Upper lobe of left lung (tissue), 6 donors: Measurements from ENCODE around the gene PHGDH. TPM values are rescaled to one million over a fixed set of nuclear protein-coding genes. Genes with fewer than 3 reads are reported as not detected.

Experiments
- ATAC-seq, 2 donors: fragments of 200-7000 bp; cut with Tn5 transposase; one replicate each; pipeline ENCODE4 v1.9.1; 2022; ENCODE audit warnings: mild to moderate bottlenecking in 2 of 2, moderate library complexity in 2 of 2; ENCODE audit not compliant: low FRiP score in 2 of 2
- DNase-seq, 2 donors: peaks; one replicate each; pipeline ENCODE4 v3.0.0-alpha.2; 2019 to 2020
- H3K27ac ChIP-seq, 4 donors: fragments of 200-600 bp; sonication (generic); one replicate each; pipeline ENCODE4 v1.5.1; 2016 to 2019
- H3K27me3 ChIP-seq, 4 donors: fragments of 200-600 bp; sonication (generic); one replicate each; pipeline ENCODE4 v1.5.1; 2017 to 2019
- H3K36me3 ChIP-seq, 4 donors: fragments of 200-600 bp; sonication (generic); one replicate each; pipeline ENCODE4 v1.5.1; 2016 to 2019
- H3K4me1 ChIP-seq, 4 donors: fragments of 200-600 bp; sonication (generic); one replicate each; pipeline ENCODE4 v1.5.1; 2018 to 2019
- H3K4me3 ChIP-seq, 4 donors: fragments of 200-600 bp; sonication (generic); one replicate each; pipeline ENCODE4 v1.5.1; 2017 to 2019; ENCODE audit warnings: mild to moderate bottlenecking in 2 of 4, moderate library complexity in 1 of 4
- H3K9me3 ChIP-seq, 4 donors: fragments of 200-600 bp; sonication (generic); one replicate each; pipeline ENCODE4 v1.5.1; 2018 to 2019
- EP300 ChIP-seq, 4 donors: sonication (generic); formaldehyde crosslinking; IDR thresholded peaks; one replicate each; pipeline ENCODE4 v1.5.1; 2017; ENCODE audit warnings: antibody characterized with exemption in 4 of 4, control low read depth in 2 of 4
- POLR2A ChIP-seq, 4 donors: fragments of 450-650 bp; IDR thresholded peaks; one replicate each; pipeline ENCODE4 v1.5.1; 2016 to 2017; ENCODE audit warnings: antibody characterized with exemption in 4 of 4, mild to moderate bottlenecking in 2 of 4
- POLR2AphosphoS5 ChIP-seq, 2 donors: sonication (generic); formaldehyde crosslinking; IDR thresholded peaks; one replicate each; pipeline ENCODE4 v1.5.1; 2017; ENCODE audit warnings: antibody characterized with exemption in 2 of 2
- WGBS, 2 donors: methylation state at CpG; one replicate each; pipeline ENCODE4 v1.1.5; 2017 to 2018; 5-methylcytosine and 5-hydroxymethylcytosine counted together
- total RNA-seq, 6 donors: library from RNA; depleted of rRNA in 4 of 6; stranded (reverse); fragments of >200 nt in 4 of 6; gene quantifications; one replicate each; pipeline versions ENCODE4 v1.1.0 to v1.2.1, GENCODE V29; 2016 to 2021
- TF ChIP-seq, protein P1 (sequence below), 6 experiments: fragments of 450-650 bp in 4 of 6; fragments of 200-600 bp in 2 of 6; sonication (generic) in 2 of 6; IDR thresholded peaks; one replicate each; pipeline ENCODE4 v1.5.1; 2016 to 2019; ENCODE audit warnings: antibody characterized with exemption in 6 of 6
- donor health status: DM: no; HTN: no; CAD: no; lungs with moderate emphysema.
- donor health status: DM: no; HTN: yes; CAD: no; lungs with severe emphysema.

Gene PHGDH
- total RNA-seq, 6 donors from 2014 or later: 12.4 to 60.8 (median 21.7) TPM

DNA sequence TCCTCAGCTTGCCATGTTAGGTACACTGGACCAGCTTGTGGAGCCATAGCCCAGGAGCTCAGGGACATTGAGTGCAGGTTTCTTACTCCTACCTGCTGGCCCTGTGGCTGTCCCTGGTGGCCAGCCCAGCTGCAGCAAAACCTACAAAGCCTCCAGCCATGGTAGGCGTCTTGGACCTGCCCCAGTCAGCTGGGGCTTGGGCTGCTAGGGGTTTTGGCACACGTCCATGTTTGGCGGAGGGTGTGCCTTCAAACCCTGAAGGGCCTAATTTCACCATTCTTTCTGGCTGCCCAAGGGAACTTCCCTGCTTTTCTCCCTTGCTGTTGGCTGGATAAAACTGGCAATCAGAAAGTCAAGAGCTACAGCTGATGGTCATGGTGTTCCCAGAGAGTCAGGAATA, 31.6 kb downstream of the PHGDH start:
- no peak for DNase-seq
- Histone ChIP-seq H3K27ac (no peak overlapping the region), H3K27me3 (no peaks in the 10 kb centered on the region), H3K36me3 (no peaks in the 10 kb centered on the region), H3K4me1 (no peaks in the 10 kb centered on the region), H3K4me3 (no peak overlapping the region), H3K9me3 (no peaks in the 10 kb centered on the region)
- TF ChIP-seq POLR2A (IDR thresholded peaks at IDR 0.05): no peak
- TF ChIP-seq POLR2AphosphoS5 (IDR thresholded peaks at IDR 0.05): no peak
- TF ChIP-seq, protein P1, sequence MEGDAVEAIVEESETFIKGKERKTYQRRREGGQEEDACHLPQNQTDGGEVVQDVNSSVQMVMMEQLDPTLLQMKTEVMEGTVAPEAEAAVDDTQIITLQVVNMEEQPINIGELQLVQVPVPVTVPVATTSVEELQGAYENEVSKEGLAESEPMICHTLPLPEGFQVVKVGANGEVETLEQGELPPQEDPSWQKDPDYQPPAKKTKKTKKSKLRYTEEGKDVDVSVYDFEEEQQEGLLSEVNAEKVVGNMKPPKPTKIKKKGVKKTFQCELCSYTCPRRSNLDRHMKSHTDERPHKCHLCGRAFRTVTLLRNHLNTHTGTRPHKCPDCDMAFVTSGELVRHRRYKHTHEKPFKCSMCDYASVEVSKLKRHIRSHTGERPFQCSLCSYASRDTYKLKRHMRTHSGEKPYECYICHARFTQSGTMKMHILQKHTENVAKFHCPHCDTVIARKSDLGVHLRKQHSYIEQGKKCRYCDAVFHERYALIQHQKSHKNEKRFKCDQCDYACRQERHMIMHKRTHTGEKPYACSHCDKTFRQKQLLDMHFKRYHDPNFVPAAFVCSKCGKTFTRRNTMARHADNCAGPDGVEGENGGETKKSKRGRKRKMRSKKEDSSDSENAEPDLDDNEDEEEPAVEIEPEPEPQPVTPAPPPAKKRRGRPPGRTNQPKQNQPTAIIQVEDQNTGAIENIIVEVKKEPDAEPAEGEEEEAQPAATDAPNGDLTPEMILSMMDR (IDR thresholded peaks at IDR 0.05): no peak
- no peak for TF ChIP-seq EP300 (IDR thresholded peaks at IDR 0.05)
- WGBS, 2 donors: 55 to 72% methylated on average over 3 of the region's 3 CpGs
- ATAC-seq: no peak

DNA sequence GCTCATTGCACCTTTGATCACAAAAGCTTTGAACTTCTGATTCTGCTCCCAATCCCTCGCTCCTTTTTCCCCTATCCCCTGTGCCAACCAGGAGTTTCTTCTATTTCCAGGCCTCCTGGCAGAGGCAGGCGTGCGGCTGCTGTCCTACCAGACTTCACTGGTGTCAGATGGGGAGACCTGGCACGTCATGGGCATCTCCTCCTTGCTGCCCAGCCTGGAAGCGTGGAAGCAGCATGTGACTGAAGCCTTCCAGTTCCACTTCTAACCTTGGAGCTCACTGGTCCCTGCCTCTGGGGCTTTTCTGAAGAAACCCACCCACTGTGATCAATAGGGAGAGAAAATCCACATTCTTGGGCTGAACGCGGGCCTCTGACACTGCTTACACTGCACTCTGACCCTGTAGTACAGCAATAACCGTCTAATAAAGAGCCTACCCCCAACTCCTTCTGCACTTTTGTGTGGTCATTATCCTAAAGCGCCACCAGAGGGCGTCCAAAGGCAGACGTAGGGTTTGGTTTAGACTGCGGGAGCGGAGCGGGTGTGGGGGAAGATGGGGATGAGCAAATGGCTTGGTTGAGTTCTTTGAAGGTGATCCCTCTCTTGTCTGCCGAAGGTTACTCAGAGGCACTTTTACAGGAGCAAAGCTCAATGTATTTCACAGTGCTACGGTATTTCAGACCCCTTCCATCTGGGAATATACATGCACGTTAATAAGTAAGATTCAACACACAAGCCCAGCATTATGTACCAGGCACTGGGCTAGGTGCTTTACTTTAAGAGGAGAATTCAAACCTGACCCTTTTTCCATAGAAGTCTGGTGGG, 32.3 kb downstream of the PHGDH start:
- WGBS, 2 donors: 41 to 42% methylated on average over 17 of the region's 17 CpGs
- DNase-seq (peak in 1 of 2 donors; percentile 55), ATAC-seq (peak; percentile 65 to 83)
- TF ChIP-seq, protein P1 (IDR thresholded peaks at IDR 0.05): peak; percentile 63 to 71 (median 64)
- TF ChIP-seq EP300 (IDR thresholded peaks at IDR 0.05): no peak
- Histone ChIP-seq H3K4me1 (no peaks in the 10 kb centered on the region), H3K27ac (no peak overlapping the region), H3K36me3 (no peaks in the 10 kb centered on the region), H3K27me3 (no peaks in the 10 kb centered on the region), H3K9me3 (no peaks in the 10 kb centered on the region), H3K4me3 (no peak overlapping the region)

DNA sequence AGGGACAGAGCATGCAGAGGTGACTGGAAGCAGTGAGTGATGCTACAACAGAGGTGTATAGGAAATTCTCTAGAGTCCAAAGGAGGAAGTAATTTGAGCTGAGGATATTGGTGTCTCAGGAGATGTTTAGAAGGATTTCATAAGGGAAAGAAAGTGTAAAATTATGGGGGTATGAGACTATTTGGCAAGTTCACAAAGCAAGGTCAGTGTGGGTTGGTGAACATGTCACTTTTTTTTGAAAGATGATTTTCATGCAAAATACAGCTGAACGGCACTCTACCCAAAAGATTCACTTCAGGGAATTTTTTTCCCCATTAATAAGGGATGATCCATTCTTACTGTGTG, 32.8 kb downstream of the PHGDH start:
- WGBS, 2 donors: 88 to 90% methylated on average over 1 of the region's 1 CpG
- no peak for ATAC-seq
- Histone ChIP-seq H3K4me3 (no peak overlapping the region), H3K27me3 (no peaks in the 10 kb centered on the region), H3K9me3 (no peaks in the 10 kb centered on the region), H3K27ac (no peak overlapping the region), H3K4me1 (no peaks in the 10 kb centered on the region), H3K36me3 (no peaks in the 10 kb centered on the region)
- TF ChIP-seq POLR2AphosphoS5 (IDR thresholded peaks at IDR 0.05) (no peak), POLR2A (IDR thresholded peaks at IDR 0.05) (no peak), EP300 (IDR thresholded peaks at IDR 0.05) (no peak)
- TF ChIP-seq, protein P1 (IDR thresholded peaks at IDR 0.05): no peak
- no peak for DNase-seq

DNA sequence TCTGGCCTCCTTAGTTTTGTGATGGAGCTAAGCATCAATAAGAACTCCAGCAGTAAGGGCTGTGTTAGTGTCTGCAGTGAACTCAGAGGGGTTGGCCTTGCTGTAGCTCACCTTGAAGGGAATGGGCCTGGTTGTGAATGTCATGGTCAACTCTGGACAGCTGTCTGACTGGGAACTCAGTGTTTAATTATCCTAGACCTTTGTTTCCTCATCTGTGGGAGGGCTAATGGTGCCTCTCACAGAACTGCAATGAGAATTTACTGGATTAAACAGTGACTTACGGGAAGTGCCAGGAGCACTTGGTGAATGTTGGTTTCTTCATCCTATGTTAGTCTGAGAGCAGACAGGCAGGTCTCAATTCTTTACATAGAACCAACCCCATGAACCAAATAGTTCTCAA, 33.3 kb downstream of the PHGDH start:
- Histone ChIP-seq H3K9me3 (no peaks in the 10 kb centered on the region), H3K36me3 (no peaks in the 10 kb centered on the region), H3K27me3 (no peaks in the 10 kb centered on the region), H3K27ac (no peak overlapping the region), H3K4me3 (no peak overlapping the region), H3K4me1 (no peaks in the 10 kb centered on the region)
- no peak for DNase-seq
- TF ChIP-seq, protein P1 (IDR thresholded peaks at IDR 0.05): no peak
- TF ChIP-seq POLR2AphosphoS5 (IDR thresholded peaks at IDR 0.05) (no peak), EP300 (IDR thresholded peaks at IDR 0.05) (no peak), POLR2A (IDR thresholded peaks at IDR 0.05) (no peak)
- ATAC-seq: no peak
- WGBS, 2 donors: 81 to 83% methylated on average over 1 of the region's 1 CpG

DNA sequence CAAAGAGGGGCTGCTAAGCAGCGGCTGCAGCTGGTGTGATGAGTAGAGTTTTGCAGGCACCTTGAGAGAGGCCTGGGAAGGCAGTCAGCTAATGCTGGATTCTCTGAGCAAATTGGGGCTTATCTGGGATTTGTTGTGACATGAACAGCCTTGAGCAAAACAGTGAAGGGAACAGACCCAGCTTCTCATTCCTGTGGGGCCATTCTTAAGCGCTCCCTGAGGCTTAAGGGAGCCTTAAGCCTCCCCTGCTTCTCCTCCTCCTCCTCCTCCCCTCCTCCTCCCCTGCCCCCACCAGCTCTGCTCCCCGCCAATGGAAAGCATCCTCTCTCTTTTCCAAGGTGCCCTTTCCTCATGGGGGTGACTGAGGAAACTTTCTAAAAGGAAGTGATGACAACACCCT, 35.7 kb downstream of the PHGDH start:
- ATAC-seq (no peak), DNase-seq (no peak)
- Histone ChIP-seq H3K4me1 (no peaks in the 10 kb centered on the region), H3K4me3 (no peak overlapping the region), H3K36me3 (no peaks in the 10 kb centered on the region), H3K9me3 (no peaks in the 10 kb centered on the region), H3K27me3 (no peaks in the 10 kb centered on the region), H3K27ac (no peak overlapping the region)
- no peak for TF ChIP-seq EP300 (IDR thresholded peaks at IDR 0.05)
- TF ChIP-seq, protein P1 (IDR thresholded peaks at IDR 0.05): no peak
- no peak for TF ChIP-seq POLR2AphosphoS5 (IDR thresholded peaks at IDR 0.05)
- TF ChIP-seq POLR2A (IDR thresholded peaks at IDR 0.05): no peak
- 64 to 86% methylated on average over 2 to 3 of the region's 3 CpGs for WGBS, 2 donors
